ENCODE data around the gene USP6. TPM values are rescaled to one million over a fixed set of nuclear protein-coding genes. Genes with fewer than 3 reads are reported as not detected.

The USP6 gene
- total RNA-seq, 1 experiment from 2014 or later: 0.24 TPM

DNA sequence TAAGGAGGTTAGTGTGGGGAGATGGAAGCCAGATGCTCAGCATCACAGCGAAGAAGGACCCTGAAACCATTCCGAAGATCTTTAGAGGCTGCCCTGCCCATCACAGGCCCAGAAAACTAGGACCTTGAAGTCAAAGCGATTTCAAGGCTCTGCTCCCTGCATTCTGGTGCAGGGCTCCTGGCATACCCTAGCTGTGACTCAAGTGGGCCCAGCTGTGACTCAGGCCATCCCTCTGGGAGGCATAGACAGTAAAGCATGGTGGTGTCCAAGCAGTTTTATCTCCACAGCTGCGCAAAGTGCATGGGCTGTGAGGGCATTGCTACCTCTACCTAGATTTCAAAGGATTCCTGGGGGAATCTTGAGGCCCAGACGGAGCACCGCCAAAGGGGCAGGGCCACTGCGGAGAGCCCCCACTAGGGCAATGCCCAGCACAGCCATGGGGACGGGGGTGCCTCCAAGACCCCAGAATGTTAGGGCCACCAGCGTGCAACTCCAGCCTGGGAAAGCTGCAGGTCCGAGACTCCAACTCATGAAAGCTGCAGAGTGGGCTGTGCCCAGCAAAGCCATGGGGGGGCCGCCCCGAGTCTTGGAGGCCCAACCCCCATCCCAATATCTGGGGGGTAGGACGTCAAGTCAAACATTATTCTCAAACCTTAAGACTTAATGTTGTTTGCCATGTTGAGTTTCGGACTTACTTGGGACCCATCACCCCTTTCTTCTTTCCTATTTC lies 87.5 kb downstream of the USP6 start:
- Histone ChIP-seq H3K4me1 (ENCODE audit: insufficient read depth, low read length, poor library complexity, severe bottlenecking) (no peaks in the 10 kb centered on the region), H3K27me3 (replicated peaks; ENCODE audit: insufficient read depth, low read depth, low read length, poor library complexity) (no peaks in the 10 kb centered on the region), H3K9me3 (ENCODE audit: low read depth, low read length, poor library complexity, severe bottlenecking) (no peaks in the 10 kb centered on the region), H3K36me3 (ENCODE audit: insufficient read depth, low read length, poor library complexity, severe bottlenecking) (no peaks in the 10 kb centered on the region), H3K27ac (ENCODE audit: low read depth, low read length, poor library complexity, severe bottlenecking) (no peak overlapping the region), H3K4me3 (ENCODE audit: low read depth, low read length, poor library complexity, severe bottlenecking) (no peak overlapping the region)
- ChIA-PET CTCF (no interaction called here), POLR2A (ENCODE audit: low non-redundant PET) (no interaction called here)
- intact Hi-C loops (cut with micrococcal nuclease; ENCODE audit: unreplicated experiment): no loop called here
- BruUV-seq (replicated peaks): no TSS peak
- DNase-seq (ENCODE audit: low spot score): no peak
- TF ChIP-seq, protein P1, sequence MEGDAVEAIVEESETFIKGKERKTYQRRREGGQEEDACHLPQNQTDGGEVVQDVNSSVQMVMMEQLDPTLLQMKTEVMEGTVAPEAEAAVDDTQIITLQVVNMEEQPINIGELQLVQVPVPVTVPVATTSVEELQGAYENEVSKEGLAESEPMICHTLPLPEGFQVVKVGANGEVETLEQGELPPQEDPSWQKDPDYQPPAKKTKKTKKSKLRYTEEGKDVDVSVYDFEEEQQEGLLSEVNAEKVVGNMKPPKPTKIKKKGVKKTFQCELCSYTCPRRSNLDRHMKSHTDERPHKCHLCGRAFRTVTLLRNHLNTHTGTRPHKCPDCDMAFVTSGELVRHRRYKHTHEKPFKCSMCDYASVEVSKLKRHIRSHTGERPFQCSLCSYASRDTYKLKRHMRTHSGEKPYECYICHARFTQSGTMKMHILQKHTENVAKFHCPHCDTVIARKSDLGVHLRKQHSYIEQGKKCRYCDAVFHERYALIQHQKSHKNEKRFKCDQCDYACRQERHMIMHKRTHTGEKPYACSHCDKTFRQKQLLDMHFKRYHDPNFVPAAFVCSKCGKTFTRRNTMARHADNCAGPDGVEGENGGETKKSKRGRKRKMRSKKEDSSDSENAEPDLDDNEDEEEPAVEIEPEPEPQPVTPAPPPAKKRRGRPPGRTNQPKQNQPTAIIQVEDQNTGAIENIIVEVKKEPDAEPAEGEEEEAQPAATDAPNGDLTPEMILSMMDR (conservative IDR thresholded peaks at IDR 0.05; ENCODE audit: low read depth, low read length): no peak

DNA sequence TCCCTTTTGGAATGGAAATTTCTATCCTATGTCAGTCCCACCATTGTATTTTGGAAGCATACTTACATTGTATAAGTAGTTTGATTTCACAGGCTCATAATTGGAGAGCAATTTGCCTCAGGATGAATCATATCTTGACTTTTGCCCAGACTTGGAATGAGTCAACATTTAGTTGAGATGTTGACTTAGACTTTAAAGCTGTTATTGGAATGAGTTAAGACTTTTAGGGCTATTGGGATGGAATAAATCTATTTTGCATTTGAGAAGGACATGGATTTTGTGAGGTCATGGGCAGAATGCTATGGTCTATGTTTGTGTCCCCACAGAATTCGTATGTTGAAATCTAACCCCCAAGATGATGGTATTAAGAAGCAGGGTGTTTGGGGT lies 88.1 kb downstream of the USP6 start:
- no peak for DNase-seq (ENCODE audit: low spot score)
- BruUV-seq (replicated peaks): no TSS peak
- intact Hi-C loops (cut with micrococcal nuclease; ENCODE audit: unreplicated experiment): no loop called here
- Histone ChIP-seq H3K27ac (ENCODE audit: low read depth, low read length, poor library complexity, severe bottlenecking) (no peak overlapping the region), H3K9me3 (ENCODE audit: low read depth, low read length, poor library complexity, severe bottlenecking) (no peaks in the 10 kb centered on the region), H3K27me3 (replicated peaks; ENCODE audit: insufficient read depth, low read depth, low read length, poor library complexity) (no peaks in the 10 kb centered on the region), H3K4me3 (ENCODE audit: low read depth, low read length, poor library complexity, severe bottlenecking) (no peak overlapping the region), H3K4me1 (ENCODE audit: insufficient read depth, low read length, poor library complexity, severe bottlenecking) (no peaks in the 10 kb centered on the region), H3K36me3 (ENCODE audit: insufficient read depth, low read length, poor library complexity, severe bottlenecking) (no peaks in the 10 kb centered on the region)
- ChIA-PET POLR2A (ENCODE audit: low non-redundant PET) (no interaction called here), CTCF (no interaction called here)
- no peak for TF ChIP-seq EZH2 (IDR thresholded peaks at IDR 0.05; ENCODE audit: borderline replicate concordance, low read depth, low read length, poor library complexity, severe bottlenecking)
- TF ChIP-seq, protein P1 (conservative IDR thresholded peaks at IDR 0.05; ENCODE audit: low read depth, low read length): no peak

DNA sequence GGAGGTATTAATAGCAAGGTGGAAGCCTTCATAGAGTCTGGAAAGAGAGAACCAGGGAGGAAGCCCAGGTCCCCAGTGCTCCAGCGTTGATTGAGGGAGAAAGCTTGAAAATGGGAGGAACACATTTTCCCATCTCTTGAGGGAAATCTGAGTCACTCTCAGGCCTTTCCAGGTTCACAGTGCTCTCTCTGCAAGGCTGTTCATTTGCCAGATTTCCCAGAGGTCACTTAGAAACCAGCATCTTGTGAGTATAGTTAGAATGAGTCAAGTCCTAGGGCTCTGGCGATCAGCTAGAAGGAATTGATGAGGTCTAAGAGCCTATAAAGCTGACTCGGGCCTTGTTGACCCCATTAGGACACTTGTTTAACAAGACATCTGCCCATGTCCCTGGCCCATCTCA lies 93.6 kb downstream of the USP6 start:
- CTCF ChIA-PET: no interaction called here

More for the DNA sequence above, 93.6 kb downstream of the USP6 start:
- no TSS peak for BruUV-seq (replicated peaks)
- TF ChIP-seq EZH2 (IDR thresholded peaks at IDR 0.05; ENCODE audit: borderline replicate concordance, low read depth, low read length, poor library complexity, severe bottlenecking): no peak
- TF ChIP-seq, protein P1 (conservative IDR thresholded peaks at IDR 0.05; ENCODE audit: low read depth, low read length): no peak
- no peak for DNase-seq (ENCODE audit: low spot score)
- no peak overlapping the region for H3K4me3 ChIP-seq (ENCODE audit: low read depth, low read length, poor library complexity, severe bottlenecking)
- no peaks in the 10 kb centered on the region for H3K9me3 ChIP-seq (ENCODE audit: low read depth, low read length, poor library complexity, severe bottlenecking)
- no peaks in the 10 kb centered on the region for H3K36me3 ChIP-seq (ENCODE audit: insufficient read depth, low read length, poor library complexity, severe bottlenecking)
- H3K27me3 ChIP-seq (replicated peaks; ENCODE audit: insufficient read depth, low read depth, low read length, poor library complexity): no peaks in the 10 kb centered on the region
- H3K4me1 ChIP-seq (ENCODE audit: insufficient read depth, low read length, poor library complexity, severe bottlenecking): no peaks in the 10 kb centered on the region
- intact Hi-C loops (cut with micrococcal nuclease; ENCODE audit: unreplicated experiment): no loop called here
- POLR2A ChIA-PET (ENCODE audit: low non-redundant PET): no interaction called here
- H3K27ac ChIP-seq (ENCODE audit: low read depth, low read length, poor library complexity, severe bottlenecking): no peak overlapping the region

Measured in A673 (cell line).